Measurements from ENCODE around the gene TBX10. TPM values are rescaled to one million over a fixed set of nuclear protein-coding genes. Genes with fewer than 3 reads are reported as not detected.

Gene TBX10
- total and polyA plus RNA-seq, 9 donors = not detected

- no peak overlapping the region for H3K4me3 ChIP-seq
- WGBS, 3 donors = 69 to 73% (median 69%) methylated on average over 25 to 26 of the region's 26 CpGs
- no peak for TF ChIP-seq POLR2A (IDR thresholded peaks at IDR 0.05)
- no peak for TF ChIP-seq CTCF (IDR thresholded peaks at IDR 0.05)
- no peak for TF ChIP-seq EP300 (IDR thresholded peaks at IDR 0.05)
- no peaks in the 10 kb centered on the region for H3K27me3 ChIP-seq
- H3K9me3 ChIP-seq = no peaks in the 10 kb centered on the region
- intact Hi-C loops (cut with DNase I) = no loop called here
- H3K4me1 ChIP-seq (ENCODE audit: insufficient read depth) = no peaks in the 10 kb centered on the region
- DNase-seq = no peak
- H3K36me3 ChIP-seq = no peaks in the 10 kb centered on the region
- no peak overlapping the region for H3K27ac ChIP-seq
Measured at GRCh38 chr11:67667490-67668191, 28.1 kb upstream of the TBX10 start.

GRCh38 chr11:67666676-67667489 is 27.3 kb upstream of the TBX10 start:
- 63 to 69% (median 69%) methylated on average over 16 to 20 of the region's 20 CpGs for WGBS, 3 donors
- Histone ChIP-seq H3K4me3 (no peak overlapping the region), H3K27ac (no peak overlapping the region), H3K27me3 (no peaks in the 10 kb centered on the region), H3K36me3 (no peaks in the 10 kb centered on the region), H3K9me3 (no peaks in the 10 kb centered on the region), H3K4me1 (ENCODE audit: insufficient read depth) (no peaks in the 10 kb centered on the region)
- intact Hi-C loops (cut with DNase I) = no loop called here
- DNase-seq = no peak
- no peak for TF ChIP-seq POLR2A (IDR thresholded peaks at IDR 0.05)
- TF ChIP-seq CTCF (IDR thresholded peaks at IDR 0.05) = no peak
- TF ChIP-seq EP300 (IDR thresholded peaks at IDR 0.05) = no peak

GRCh38 chr11:67666303-67666645 is 26.7 kb upstream of the TBX10 start:
- no peaks in the 10 kb centered on the region for H3K4me1 ChIP-seq (ENCODE audit: insufficient read depth)
- 86 to 90% (median 89%) methylated on average over 9 to 11 of the region's 11 CpGs for WGBS, 3 donors
- intact Hi-C loops (cut with DNase I) = no loop called here
- DNase-seq = no peak
- no peak overlapping the region for H3K4me3 ChIP-seq
- no peaks in the 10 kb centered on the region for H3K27me3 ChIP-seq
- H3K36me3 ChIP-seq = no peaks in the 10 kb centered on the region
- TF ChIP-seq POLR2A (IDR thresholded peaks at IDR 0.05) (no peak), EP300 (IDR thresholded peaks at IDR 0.05) (no peak), CTCF (IDR thresholded peaks at IDR 0.05) (no peak)
- no peaks in the 10 kb centered on the region for H3K9me3 ChIP-seq
- no peak overlapping the region for H3K27ac ChIP-seq

GRCh38 chr11:67665541-67666302 is 26.2 kb upstream of the TBX10 start:
- WGBS, 3 donors = 76 to 84% (median 79%) methylated on average over 24 of the region's 24 CpGs
- TF ChIP-seq POLR2A (IDR thresholded peaks at IDR 0.05) (no peak), EP300 (IDR thresholded peaks at IDR 0.05) (no peak), CTCF (IDR thresholded peaks at IDR 0.05) (no peak)
- H3K9me3 ChIP-seq = no peaks in the 10 kb centered on the region
- no peaks in the 10 kb centered on the region for H3K36me3 ChIP-seq
- DNase-seq = no peak
- intact Hi-C loops (cut with DNase I) = no loop called here
- H3K27ac ChIP-seq = no peak overlapping the region
- H3K4me1 ChIP-seq (ENCODE audit: insufficient read depth) = no peaks in the 10 kb centered on the region
- H3K4me3 ChIP-seq = no peak overlapping the region
- H3K27me3 ChIP-seq = no peaks in the 10 kb centered on the region
